Large intestine (tissue), 12 donors: ENCODE data around the gene FGFR2. TPM values are rescaled to one million over a fixed set of nuclear protein-coding genes. Genes with fewer than 3 reads are reported as not detected.

Experiments used
- DNase-seq, 2 donors: peaks; one replicate each; pipeline versions ENCODE4 v3.0.0 to v3.0.0-alpha.2; 2013
- H3K27ac ChIP-seq: one replicate; pipeline ENCODE4 v1.5.1; 2013; ENCODE audit warnings: low read length
- H3K27me3 ChIP-seq: 2 replicates; pipeline ENCODE4 v1.6.1; 2013; ENCODE audit warnings: low read length; ENCODE audit not compliant: control insufficient read depth, insufficient read depth
- H3K36me3 ChIP-seq: 2 replicates; pipeline ENCODE4 v1.6.1; 2013; ENCODE audit warnings: low read length; ENCODE audit not compliant: control insufficient read depth, insufficient read depth
- H3K4me1 ChIP-seq: one replicate; pipeline ENCODE4 v1.6.1; 2013; ENCODE audit warnings: low read length; ENCODE audit not compliant: control insufficient read depth, insufficient read depth
- H3K4me3 ChIP-seq: one replicate; pipeline ENCODE4 v1.5.1; 2013; ENCODE audit warnings: low read length
- H3K9me3 ChIP-seq: one replicate; pipeline ENCODE4 v1.6.1; 2013; ENCODE audit warnings: mild to moderate bottlenecking, low read depth, low read length, moderate library complexity; ENCODE audit not compliant: control insufficient read depth
- WGBS: methylation state at CpG from one replicate; pipeline ENCODE4 v1.1.5; 2013; ENCODE audit warnings: low lambda C conversion rate; ENCODE audit not compliant: insufficient coverage; 5-methylcytosine and 5-hydroxymethylcytosine counted together
- long read RNA-seq, 11 donors: transcript quantifications; one replicate each; lab custom pipeline, GENCODE V29; 2026
- polyA plus RNA-seq: library from polyadenylated mRNA; unstranded; fragments of 120-200 nt; gene quantifications from one replicate; pipeline ENCODE4 v1.2.1, GENCODE V29; 2013

FGFR2 gene
- polyA plus RNA-seq = 23.6 TPM
- long read RNA-seq, donor 1 = 0 reads
- long read RNA-seq, donor 2 = 0 reads
- long read RNA-seq, donor 3 = 0 reads
- long read RNA-seq, donor 4 = 0 reads
- long read RNA-seq, donor 5 = 0 reads
- long read RNA-seq, donor 6 = 0 reads
- long read RNA-seq, donor 7 = 0 reads
- long read RNA-seq, donor 8 = 0 reads
- long read RNA-seq, donor 9 = 0 reads
- long read RNA-seq, donor 10 = 0 reads
- long read RNA-seq, donor 11 = 0 reads

- peaks cover 12% of the 10 kb centered on the region for H3K4me1 ChIP-seq
- no peaks in the 10 kb centered on the region for H3K36me3 ChIP-seq
- H3K9me3 ChIP-seq = peaks cover 8% of the 10 kb centered on the region
- 0% methylated on average over 1 of the region's 92 CpGs for WGBS
- peak within 1 kb of the TSS; percentile 80 for H3K4me3 ChIP-seq
- H3K27me3 ChIP-seq = peaks cover 17% of the 10 kb centered on the region
- peak; percentile 74 to 92 for DNase-seq
- peak within 1 kb of the TSS; percentile 66 for H3K27ac ChIP-seq
Measured at GRCh38 chr10:121598263-121599249, at the start of gene FGFR2. Gene FGFR2, minus strand, starts transcription at chr10:121598444. Its CDS starts 4,627 bp downstream, at chr10:121593817.

- no peak overlapping the region for H3K4me3 ChIP-seq
- WGBS = 100% methylated on average over 1 of the region's 4 CpGs
- no peaks in the 10 kb centered on the region for H3K36me3 ChIP-seq
- H3K9me3 ChIP-seq = no peaks in the 10 kb centered on the region
- H3K4me1 ChIP-seq = no peaks in the 10 kb centered on the region
- H3K27me3 ChIP-seq = no peaks in the 10 kb centered on the region
- H3K27ac ChIP-seq = no peak overlapping the region
- DNase-seq = no peak
Measured at GRCh38 chr10:121647401-121647800, 49.2 kb upstream of the FGFR2 start.

DNA sequence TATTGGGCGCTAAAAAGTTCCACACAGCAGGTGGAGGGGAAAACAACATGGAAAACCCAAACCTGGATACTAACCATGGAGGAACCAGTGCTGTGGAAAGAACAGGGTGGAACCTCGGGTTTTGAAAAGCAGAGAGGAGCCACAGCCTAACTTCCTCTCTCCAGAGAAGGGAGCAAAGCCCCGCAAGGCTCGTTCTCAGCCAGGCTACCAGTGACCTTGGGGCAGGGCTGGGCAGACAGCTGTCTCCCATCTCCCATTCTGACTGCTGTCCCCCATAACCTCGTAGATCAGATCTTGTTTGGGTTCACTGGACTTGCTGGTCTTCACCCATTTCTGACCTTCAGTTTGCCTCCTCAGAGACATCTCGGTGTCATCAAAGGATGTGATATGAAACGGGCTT lies 47.5 kb upstream of the FGFR2 start:
- Histone ChIP-seq H3K27ac (no peak overlapping the region), H3K36me3 (no peaks in the 10 kb centered on the region), H3K9me3 (no peaks in the 10 kb centered on the region), H3K4me1 (no peaks in the 10 kb centered on the region), H3K27me3 (no peaks in the 10 kb centered on the region), H3K4me3 (no peak overlapping the region)
- DNase-seq = no peak
- 100% methylated on average over 1 of the region's 7 CpGs for WGBS

- no peak overlapping the region for H3K27ac ChIP-seq
- no peaks in the 10 kb centered on the region for H3K9me3 ChIP-seq
- WGBS = no CpG with 5 or more reads among the region's 2 CpGs
- H3K4me1 ChIP-seq = no peaks in the 10 kb centered on the region
- no peak overlapping the region for H3K4me3 ChIP-seq
- DNase-seq = no peak
- H3K27me3 ChIP-seq = no peaks in the 10 kb centered on the region
- no peaks in the 10 kb centered on the region for H3K36me3 ChIP-seq
Measured at GRCh38 chr10:121644501-121644900, 46.3 kb upstream of the FGFR2 start.

GRCh38 chr10:121640266-121640665 lies 42.0 kb upstream of the FGFR2 start:
- no peak overlapping the region for H3K4me3 ChIP-seq
- no peaks in the 10 kb centered on the region for H3K36me3 ChIP-seq
- H3K9me3 ChIP-seq = peaks cover 5% of the 10 kb centered on the region
- H3K27me3 ChIP-seq = no peaks in the 10 kb centered on the region
- H3K4me1 ChIP-seq = no peaks in the 10 kb centered on the region
- no peak overlapping the region for H3K27ac ChIP-seq
- no CpG with 5 or more reads among the region's 3 CpGs for WGBS
- DNase-seq = no peak

DNA sequence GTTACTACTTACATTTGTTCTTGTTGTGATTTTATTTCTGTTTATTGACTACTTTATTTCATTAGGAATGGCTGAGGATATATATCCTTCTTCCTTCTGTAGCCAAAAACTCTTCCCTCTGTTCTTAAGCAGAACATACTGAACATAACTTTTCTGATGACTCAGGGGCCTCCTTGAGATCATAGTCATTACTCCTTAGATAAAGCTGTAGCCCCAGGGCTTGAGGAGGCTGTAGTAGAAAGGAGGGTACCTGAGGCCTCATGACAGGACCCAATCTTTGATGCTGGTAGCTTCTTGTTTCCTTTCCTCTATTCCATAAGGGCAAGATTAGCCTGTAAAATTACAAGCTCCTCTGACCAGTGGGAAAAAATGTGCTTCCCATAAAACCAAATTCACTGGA lies 41.2 kb upstream of the FGFR2 start:
- H3K9me3 ChIP-seq = peaks cover 5% of the 10 kb centered on the region
- no peaks in the 10 kb centered on the region for H3K36me3 ChIP-seq
- H3K4me3 ChIP-seq = no peak overlapping the region
- no peaks in the 10 kb centered on the region for H3K27me3 ChIP-seq
- H3K4me1 ChIP-seq = no peaks in the 10 kb centered on the region
- no peak for DNase-seq
- no peak overlapping the region for H3K27ac ChIP-seq

DNA sequence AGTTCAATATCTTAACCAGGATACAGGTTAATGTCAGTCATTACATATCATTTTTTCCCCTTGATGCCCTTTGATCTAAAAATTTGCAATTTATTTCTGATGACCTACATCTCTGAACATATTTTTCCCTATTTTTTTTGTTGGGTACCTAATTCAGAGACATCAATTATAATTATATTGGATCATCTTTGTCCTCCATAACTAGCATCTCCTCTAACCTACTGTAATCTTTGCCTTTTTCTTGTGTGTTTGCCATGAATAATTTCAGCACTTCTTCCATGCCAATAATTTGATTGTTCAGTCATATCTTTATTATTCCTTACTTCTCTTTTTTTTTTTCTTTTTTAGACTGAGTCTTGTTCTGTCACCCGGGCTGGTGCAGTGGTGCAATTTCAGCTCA lies 39.2 kb upstream of the FGFR2 start:
- Histone ChIP-seq H3K27me3 (no peaks in the 10 kb centered on the region), H3K27ac (no peak overlapping the region), H3K9me3 (peaks cover 5% of the 10 kb centered on the region), H3K4me3 (no peak overlapping the region), H3K4me1 (peaks cover 3% of the 10 kb centered on the region), H3K36me3 (no peaks in the 10 kb centered on the region)
- no peak for DNase-seq
- WGBS = no CpG with 5 or more reads among the region's 1 CpG

DNA sequence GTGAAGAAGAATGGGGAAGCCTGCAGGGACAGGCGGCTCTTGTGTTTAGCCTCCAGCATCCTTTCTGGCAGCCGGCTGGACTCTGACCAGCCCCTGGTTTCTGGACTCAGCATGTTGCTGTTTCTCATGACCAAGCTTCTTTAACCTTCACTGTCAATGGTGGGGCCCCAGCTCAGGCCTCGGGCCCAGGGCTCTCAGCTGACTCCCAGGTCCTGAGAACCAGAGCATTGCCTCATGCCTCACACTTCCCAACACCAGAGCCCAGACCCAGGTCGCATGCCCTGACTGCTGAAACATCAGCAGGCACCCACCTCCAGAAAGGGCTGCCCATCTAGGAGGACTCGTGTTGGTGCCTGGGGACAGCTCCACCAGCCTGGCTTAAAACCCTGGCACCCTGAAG lies 34.8 kb upstream of the FGFR2 start:
- peak; percentile 57 to 64 for DNase-seq
- H3K36me3 ChIP-seq = no peaks in the 10 kb centered on the region
- H3K27me3 ChIP-seq = peaks cover 8% of the 10 kb centered on the region
- H3K27ac ChIP-seq = peak overlapping the region; percentile 36
- peaks cover 3% of the 10 kb centered on the region for H3K4me1 ChIP-seq
- peaks cover 5% of the 10 kb centered on the region for H3K9me3 ChIP-seq
- H3K4me3 ChIP-seq = no peak overlapping the region
- WGBS = no CpG with 5 or more reads among the region's 5 CpGs

DNA sequence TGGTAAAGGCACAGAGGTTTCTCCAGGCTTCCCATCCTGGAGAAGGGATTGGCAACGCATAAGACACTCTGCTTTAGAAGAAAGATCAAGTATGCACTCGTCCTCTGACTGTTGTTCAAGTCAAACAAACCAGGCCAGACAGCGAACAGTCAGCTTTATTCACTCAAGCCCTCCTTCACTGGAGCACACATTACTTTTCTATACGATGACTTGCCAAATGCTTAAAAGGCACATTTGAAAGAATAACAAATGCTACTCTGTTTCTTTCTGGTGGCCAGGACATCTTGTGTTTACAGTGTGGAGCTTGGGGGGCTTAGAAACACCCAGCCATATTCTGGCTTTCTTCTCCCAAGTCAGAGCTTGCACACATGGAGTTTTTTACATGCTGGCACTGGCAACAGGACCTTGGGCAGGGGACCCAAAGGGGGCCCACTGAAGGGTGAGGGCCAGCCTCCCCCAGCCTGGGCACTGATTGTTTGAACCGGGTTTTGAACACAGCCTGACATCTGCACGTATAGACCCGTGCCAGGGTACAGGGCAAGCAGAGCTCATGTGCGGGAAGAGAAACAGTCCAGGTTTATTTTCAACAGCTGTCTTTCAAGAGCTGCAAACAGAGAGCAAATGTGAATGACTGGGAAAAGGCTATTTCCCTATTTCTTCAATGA lies 33.3 kb upstream of the FGFR2 start:
- H3K27me3 ChIP-seq = peaks cover 8% of the 10 kb centered on the region
- no CpG with 5 or more reads among the region's 8 CpGs for WGBS
- H3K4me1 ChIP-seq = peaks cover 3% of the 10 kb centered on the region
- no peaks in the 10 kb centered on the region for H3K36me3 ChIP-seq
- no peak overlapping the region for H3K4me3 ChIP-seq
- no peak for DNase-seq
- no peaks in the 10 kb centered on the region for H3K9me3 ChIP-seq
- no peak overlapping the region for H3K27ac ChIP-seq

DNA sequence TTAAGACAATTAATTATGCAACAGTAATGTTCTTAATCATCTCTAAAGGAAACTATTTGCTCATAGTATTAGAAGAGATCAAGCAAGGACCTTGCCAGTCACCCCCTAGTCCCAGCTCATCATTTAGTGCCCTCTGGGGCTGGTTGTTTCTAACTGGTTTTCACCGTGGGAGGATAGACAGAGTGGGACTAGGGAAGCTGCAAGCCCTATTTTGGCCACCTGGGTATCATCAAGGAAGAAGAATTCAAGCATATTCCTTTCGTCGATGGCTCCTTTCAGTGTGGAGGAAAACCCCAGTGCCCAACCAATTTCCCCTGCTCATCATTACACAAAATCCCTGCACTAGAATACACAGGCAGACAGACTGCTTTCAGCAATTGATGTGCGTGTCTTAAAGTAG lies 30.6 kb upstream of the FGFR2 start:
- WGBS = no CpG with 5 or more reads among the region's 4 CpGs
- peaks cover 8% of the 10 kb centered on the region for H3K27me3 ChIP-seq
- no peaks in the 10 kb centered on the region for H3K9me3 ChIP-seq
- DNase-seq = no peak
- H3K27ac ChIP-seq = no peak overlapping the region
- H3K4me3 ChIP-seq = no peak overlapping the region
- no peaks in the 10 kb centered on the region for H3K36me3 ChIP-seq
- peaks cover 7% of the 10 kb centered on the region for H3K4me1 ChIP-seq
